H1 (cell line): ENCODE measurements around the gene CDH2. TPM values are rescaled to one million over a fixed set of nuclear protein-coding genes. Genes with fewer than 3 reads are reported as not detected.

Source experiments
- CHD7 ChIP-seq: fragments of 300-600 bp; sonication (generic); IDR thresholded peaks from 2 replicates; pipeline ENCODE4 v1.7.1; 2012; ENCODE audit warnings: low read length, moderate library complexity, mild to moderate bottlenecking, inconsistent platforms; ENCODE audit not compliant: insufficient replicate concordance
- EGR1 ChIP-seq: IDR thresholded peaks from 2 replicates; pipeline ENCODE4 v1.6.1; 2011; ENCODE audit warnings: low read depth, low read length, borderline replicate concordance
- SIN3A ChIP-seq, 2 experiments: IDR thresholded peaks in 1 of 2; conservative IDR thresholded peaks in 1 of 2; 2 replicates each; pipeline ENCODE4 v1.6.1; 2011 to 2012; ENCODE audit warnings: low read length in 2 of 2, improper control_type of control experiment in 1 of 2, low read depth in 1 of 2, mild to moderate bottlenecking in 1 of 2
- TAF1 ChIP-seq: IDR thresholded peaks from 2 replicates; pipeline ENCODE4 v1.6.1; 2011; ENCODE audit warnings: mild to moderate bottlenecking, low read depth, low read length
- TCF12 ChIP-seq: IDR thresholded peaks from 2 replicates; pipeline ENCODE4 v1.6.1; 2011; ENCODE audit warnings: low read depth, mild to moderate bottlenecking, low read length
- polyA plus RNA-seq, 7 experiments: library from polyadenylated mRNA; depleted of rRNA in 3 of 7; stranded (reverse) in 5 of 7; unstranded in 2 of 7; fragments of >200 nt in 5 of 7; fragments of 200-250 nt in 2 of 7; gene quantifications; 1 replicate in 5 of 7; 2 replicates in 1 of 7; 4 replicates in 1 of 7; pipeline versions ENCODE4 v1.2.1 to v1.2.3, GENCODE V29; 2011 to 2013; ENCODE audit warnings: missing spikeins in 2 of 7, mixed read lengths in 2 of 7
- total RNA-seq: library from RNA; stranded (reverse); fragmentation: NEBNext Ultra II Directional; extraction: Animal tissue kit (Norgen Biotek cat#: 25700); gene quantifications from 2 replicates; pipeline ENCODE4 v1.2.1, GENCODE V29; 2021
- TF ChIP-seq, protein P1 (sequence below): IDR thresholded peaks from 2 replicates; pipeline ENCODE4 v1.6.1; 2011; ENCODE audit warnings: low read length, improper control_type of control experiment

CDH2 gene
- total and polyA plus RNA-seq, 2 of the 8 experiments (the other 6 are each of a cell fraction or from before 2014, with no cell fraction given): 15.0 to 56.5 TPM

GRCh38 chr18:28138816-28139215 is 38.1 kb downstream of the CDH2 start (continued):
- TF ChIP-seq CHD7 (no peak), TAF1 (no peak), EGR1 (no peak), SIN3A (conservative IDR thresholded peaks at IDR 0.05 in 1 of 2, IDR thresholded peaks at IDR 0.05 in 1 of 2; ENCODE audit: low read depth in 1 of 2, low read length in 2 of 2) (no peak), TCF12 (no peak)
- TF ChIP-seq, protein P1, sequence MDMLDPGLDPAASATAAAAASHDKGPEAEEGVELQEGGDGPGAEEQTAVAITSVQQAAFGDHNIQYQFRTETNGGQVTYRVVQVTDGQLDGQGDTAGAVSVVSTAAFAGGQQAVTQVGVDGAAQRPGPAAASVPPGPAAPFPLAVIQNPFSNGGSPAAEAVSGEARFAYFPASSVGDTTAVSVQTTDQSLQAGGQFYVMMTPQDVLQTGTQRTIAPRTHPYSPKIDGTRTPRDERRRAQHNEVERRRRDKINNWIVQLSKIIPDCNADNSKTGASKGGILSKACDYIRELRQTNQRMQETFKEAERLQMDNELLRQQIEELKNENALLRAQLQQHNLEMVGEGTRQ: no peak
